ENCODE measurements around the gene IFT122.

DNA sequence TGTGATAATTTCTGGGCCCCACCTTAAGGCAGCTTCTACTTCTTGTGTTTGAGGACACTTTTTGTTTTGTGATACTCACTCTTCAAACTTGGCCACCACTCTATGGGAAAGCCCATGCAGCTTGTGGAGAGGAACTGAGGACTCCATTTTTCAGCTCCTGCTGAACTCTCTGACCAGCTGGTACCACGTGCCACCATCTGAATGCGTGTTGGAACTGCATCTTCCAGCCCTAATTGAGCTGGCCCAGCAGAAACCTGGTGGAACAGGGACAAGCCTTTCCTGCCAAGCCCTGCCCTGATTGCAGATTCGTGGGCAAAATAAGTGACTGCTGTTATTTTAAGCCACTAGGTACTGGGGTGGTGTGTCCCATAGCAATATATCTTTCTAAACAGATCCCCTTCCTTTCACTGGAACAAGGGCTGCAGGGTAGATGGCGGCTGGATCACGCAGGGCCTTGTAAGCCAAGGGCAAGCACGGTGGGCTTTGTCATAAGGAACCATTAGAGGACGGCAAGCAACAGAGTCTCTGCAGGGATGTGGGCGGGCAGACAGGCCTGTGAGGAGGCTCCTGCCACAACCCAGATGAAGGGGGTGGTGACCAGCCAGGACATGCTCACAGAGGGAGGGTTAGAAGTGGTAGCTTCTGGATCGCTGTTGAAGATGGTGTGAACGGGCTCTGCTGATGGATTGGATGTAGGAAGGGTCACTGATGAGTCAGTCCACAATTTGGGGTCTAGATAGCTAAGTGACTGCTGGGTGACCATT, 112.4 kb downstream of the IFT122 start:
- TF ChIP-seq CTCF (IDR thresholded peaks at IDR 0.05) (no peak), POLR2A (IDR thresholded peaks at IDR 0.05) (no peak), EP300 (IDR thresholded peaks at IDR 0.05) (no peak)

Data from tibial nerve (tissue), 4 donors.